ENCODE data around the gene GPC6.

The GPC6 gene

DNA sequence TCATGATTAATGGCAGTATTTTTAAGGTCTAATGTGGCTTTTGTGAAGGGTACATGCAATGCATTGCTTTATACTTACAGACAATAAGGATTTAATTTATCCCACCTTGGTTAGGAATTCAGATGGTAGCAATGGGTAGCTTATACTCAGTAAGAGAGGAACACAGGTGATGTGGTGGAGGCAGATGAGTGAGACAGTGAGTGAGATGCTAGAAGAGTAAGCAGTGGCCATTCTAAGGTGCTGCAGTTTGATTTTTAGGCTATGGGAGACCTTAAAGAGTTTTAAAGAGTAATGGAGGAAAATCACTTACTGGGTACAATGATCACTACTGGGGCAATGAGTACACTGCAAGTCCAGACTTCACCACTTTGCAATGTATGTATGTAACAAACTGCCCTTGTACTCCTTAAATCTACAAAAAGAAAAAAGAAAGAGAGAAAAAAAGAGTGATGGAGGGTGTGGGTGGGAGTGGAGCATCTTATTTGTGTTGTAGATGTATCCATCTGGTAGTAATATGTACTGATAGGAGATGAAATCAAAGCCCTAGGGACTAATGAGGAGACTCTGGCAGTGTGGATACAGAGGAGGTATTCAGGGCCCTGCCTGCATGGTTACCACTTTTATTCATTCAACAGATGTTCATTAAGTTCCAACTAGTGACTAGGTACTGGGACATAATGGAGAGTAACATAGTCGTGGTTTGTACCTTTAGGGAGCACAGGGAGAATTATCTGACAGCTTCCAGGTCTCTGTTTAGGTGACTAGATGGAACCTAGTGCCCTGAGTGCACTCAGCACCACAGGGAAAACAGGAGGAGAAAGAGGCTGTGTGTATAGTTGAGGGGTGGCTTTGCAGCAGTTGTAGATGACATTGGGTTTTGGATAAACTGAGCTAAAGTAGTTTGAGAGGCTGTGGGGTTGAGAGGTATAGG is 99.0 kb downstream of the GPC6 start:
- DNase-seq: no peak

DNA sequence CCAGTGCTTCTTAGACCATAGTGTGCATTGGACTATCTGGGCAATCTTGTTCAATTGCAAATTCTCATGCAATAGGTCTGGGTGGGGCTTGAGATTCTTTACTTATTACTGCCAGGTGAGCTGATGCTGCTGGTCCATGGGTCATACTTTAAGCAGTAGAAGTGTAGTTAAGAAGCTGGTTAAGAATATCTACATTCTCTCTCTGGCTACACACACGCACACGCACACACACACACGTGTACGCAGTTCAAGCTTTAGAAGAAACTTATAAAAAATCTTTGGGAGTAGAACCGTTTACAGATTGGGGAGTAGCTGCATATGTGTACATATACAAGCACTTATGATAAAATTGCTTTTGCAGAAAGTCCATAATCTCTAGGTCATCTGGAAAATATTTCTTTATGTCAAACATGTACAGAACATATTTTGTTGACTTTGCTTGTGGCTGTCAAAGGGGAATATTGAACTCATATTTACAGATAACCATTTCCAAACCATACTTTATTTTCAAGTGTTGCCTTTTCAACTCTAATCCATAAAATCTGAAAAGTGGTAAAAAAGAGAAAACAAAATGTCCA is 99.7 kb downstream of the GPC6 start:
- no peak for DNase-seq

DNA sequence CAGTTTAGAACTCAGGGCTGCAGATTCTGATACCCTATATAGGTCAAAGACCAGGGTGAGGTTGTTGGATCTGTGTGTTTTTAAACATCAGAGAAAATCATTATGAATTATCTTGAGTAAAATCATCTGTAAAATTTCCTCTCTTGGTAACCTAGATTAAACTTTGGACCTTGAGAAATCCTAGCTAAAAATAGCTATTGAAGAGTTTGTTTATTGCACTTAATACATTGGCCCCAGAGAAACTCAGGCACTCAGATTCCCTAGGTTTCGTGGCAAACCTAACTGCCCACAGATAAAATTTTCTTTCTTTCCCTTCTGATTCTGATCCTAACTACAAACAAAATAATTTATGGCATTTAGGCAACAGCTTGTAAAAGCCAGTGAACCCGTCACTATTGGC is 102.3 kb downstream of the GPC6 start:
- DNase-seq: no peak

DNA sequence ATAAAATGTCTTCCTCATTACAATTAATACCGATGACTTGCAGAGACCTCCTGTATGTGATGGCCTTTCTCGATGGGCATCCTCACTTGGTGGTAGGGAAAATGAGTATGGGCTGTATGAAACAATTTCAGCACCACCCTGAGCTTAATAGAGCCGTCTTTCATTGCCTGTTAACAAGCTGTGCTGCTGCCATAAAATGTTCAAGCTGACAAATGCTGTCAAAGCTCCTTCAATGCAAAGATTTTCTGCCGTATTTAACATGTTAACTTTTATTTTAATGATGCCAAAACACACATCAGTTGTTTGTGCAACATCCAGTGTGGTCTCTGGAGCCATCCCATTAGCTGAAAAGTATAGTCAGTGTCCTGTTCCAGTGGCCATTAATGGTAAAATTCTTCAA is 110.1 kb downstream of the GPC6 start:
- no peak for DNase-seq

DNA sequence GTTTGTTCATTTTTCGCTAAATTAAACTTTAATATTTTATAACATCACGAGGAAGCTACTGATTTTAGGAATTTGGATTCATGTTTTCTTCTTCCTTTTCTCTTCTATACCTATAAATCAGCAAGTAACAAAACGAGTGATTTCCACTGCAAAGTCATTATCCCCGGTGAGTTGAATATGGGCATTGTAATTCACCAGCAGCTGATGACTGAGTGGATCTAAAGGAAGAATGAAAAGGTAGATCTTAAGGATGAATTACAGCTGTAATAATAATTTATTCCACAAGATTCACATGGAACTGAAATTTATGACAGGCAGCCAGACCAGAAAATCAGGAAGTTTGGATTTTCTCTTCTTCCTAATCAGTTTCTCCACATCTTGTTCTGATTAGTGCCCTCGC is 111.4 kb downstream of the GPC6 start:
- DNase-seq: no peak

DNA sequence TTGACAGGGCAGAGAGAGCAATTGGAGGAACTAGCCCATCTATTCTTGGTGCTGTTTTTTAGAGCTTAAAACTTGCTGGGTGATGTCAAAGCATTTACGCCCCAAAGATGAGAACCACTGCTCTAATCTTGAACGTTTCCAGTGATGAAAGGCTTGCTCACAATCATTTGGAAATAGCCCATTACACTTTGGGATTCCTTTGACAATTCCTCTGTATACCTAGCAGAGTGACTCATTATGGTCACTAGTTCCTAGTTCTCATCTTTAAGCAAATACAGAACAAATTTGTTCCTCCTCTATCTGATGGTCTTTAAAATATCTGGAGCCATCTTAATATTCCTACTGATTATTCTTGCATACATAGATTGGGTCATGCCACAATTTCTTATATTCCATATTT is 112.3 kb downstream of the GPC6 start:
- no peak for DNase-seq

DNA sequence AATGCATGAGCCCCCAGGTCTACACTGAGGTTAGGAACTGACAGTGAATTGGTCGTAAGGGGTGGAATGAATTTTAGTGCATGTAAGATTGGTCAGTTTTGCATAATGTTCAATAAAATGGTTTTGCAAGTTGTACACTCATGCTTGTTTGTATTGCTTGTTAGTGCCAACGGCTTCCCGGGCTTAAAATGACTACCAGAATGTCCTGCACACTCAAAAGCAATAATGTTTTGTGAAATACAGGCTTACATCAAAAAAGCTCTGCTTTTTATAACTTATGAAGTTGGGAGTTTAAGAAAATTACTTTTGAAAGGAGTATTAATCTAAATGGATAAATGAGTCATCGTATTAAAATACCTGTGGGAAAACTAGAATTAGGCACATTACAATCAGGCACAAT is 112.9 kb downstream of the GPC6 start:
- DNase-seq: no peak

DNA sequence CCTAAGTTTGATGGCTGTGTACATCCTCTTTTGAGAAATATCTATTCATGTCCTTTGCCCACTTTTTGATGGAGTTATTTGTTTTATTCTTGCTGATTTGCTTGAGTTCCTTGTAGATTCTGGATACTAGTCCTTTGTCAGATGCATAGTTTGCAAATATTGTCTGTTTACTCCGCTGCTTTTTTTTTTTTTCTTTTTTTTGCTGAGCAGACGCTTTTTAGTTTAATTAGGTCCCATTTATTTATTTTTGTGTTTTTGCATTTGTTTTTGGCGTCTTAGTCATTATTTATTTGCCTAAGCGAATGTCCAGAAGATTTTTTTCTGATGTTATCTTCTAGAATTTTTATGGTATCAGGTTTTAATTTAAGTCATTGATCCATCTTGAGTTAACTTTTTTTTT is 114.9 kb downstream of the GPC6 start:
- no peak for DNase-seq

DNA sequence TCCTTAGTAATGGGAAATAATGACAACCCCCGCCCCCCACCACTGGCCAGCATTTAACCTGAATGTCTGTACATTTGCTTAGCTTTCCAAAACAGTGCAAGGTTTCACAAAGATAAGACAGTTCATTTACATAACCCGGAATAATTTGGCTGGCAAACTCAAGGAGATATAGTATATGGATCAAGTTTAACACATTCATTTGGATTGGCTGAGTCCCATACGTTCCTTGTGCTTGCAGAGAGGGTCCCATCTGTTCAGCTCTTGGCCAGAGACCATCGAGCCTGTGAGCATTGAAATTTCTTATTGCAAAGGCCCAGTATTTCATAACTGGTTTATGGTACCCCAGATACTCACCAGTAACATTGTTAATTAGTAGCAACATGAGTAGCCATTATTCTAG is 116.5 kb downstream of the GPC6 start:
- DNase-seq: no peak

DNA sequence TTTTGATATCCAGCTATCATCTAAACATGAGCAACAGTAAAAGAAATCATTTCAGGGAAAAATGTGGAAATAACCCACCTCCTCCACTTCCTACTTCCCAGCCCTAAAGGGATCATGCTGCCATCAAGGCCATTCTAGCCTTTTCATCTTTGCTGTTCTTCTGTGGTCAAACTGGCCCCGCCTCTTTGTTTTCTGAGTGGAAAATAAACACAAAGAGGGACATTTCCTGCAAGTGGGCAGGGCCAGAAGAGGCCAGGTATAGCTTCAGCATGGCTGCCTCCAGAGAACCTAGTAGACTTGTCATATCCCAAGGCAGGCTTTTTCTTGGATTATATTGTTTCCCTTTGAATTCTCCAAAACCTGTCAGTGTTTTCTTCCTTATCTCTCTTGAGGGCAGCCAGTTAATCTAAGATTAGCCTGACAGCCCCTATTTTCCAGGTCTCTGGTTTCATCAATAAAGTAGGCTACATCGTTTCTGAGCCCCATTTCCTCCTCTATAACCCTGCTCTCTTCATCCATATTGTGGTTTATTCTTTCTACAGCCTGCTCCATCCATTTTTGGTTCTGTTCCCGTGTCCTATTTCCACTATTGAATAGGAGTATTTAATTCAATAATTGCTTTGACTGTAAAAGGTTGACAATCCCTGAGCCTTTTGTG is 117.6 kb downstream of the GPC6 start:
- no peak for DNase-seq

DNA sequence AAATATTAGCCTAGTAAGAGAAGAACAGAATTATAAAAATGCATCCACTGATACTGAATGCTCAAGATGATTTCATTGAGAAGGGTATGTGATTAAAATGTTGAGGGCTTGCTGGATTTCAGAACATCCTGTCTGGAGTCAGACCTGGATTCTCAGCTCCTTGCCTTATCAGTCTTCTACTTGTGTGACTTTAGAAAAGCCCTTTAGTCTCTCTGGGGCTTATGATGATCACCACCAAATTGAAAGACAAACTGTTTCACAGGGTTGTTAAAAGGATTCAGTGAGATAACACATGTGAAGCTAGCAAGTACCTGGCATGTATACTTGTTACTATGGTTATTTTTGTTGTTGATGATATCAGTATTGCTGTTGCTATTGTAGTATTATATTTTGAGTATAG is 118.4 kb downstream of the GPC6 start:
- no peak for DNase-seq

DNA sequence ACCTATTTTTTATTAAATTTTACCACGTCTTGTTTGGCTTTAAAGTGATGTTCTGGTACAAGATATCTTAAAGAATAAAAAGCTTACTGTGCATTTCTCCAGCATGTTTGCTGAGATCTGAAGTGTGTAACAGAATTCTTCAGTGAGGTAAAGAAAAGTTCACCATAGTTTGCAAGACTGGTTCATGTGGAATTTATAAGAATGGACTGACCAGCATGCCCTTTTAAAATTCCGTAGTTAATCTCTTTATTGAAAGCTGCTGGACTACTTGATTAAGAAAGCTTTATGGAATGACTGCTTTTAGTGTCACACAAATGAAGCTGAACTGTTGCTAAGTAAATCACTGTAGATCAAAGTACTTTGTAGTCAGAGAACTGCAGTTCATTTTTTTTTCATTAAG is 119.2 kb downstream of the GPC6 start:
- DNase-seq: no peak

DNA sequence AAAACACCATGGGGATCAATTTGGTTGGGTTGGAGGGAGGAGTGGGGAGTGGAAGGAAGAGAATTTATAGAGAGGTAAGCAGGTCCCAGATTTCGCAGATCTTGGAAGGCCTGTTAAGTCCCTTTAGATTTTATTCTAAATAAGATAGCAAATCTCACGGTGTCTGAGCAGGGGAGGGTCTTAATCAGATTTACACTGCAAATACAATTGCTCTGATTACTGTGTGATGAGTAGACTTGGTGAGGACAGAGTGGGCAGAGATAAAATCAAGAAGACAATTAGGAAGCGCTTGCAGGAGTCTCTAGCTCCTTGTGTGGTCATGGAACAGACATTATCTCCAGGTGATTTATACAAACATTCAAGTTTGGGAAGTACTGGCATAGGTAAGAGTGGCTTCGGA is 126.0 kb downstream of the GPC6 start:
- no peak for DNase-seq

DNA sequence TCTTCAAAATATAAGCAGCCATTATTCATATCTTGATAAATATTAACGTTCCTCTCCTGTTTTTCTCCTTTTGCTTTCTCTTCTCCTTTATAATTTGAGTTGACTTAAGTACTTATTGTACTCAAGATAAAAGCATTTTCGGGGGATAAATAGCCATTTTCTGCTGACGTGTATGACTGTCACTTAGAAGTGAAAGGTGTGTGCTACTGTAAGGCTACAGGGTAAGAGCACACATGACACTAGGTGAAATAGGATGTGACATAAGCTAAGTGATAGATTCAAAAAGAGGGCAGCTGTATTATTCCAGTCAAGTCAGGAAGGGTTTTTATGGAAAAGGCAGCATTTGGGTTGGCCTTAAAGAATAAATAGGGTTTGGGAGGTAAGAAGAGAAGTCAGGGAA is 128.5 kb downstream of the GPC6 start:
- DNase-seq: no peak

DNA sequence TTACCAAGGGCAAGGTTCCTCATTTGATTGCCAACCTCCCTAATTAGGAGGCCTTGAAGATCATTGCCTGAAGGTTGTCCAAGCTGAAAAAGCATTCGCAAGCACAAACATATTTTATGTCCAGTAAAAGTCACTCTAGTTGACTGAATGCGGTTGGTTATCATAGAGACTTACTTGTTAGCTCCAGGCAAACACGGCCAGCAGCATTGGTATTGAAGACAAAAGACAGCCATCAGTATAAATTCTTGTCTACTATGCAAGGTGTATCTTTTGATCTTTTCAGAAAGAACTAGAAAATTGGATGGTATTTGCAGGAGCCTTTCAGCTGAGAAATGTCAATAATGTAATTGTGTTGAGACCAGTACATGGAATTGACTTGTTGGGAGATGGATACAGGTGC is 129.9 kb downstream of the GPC6 start:
- DNase-seq: no peak

DNA sequence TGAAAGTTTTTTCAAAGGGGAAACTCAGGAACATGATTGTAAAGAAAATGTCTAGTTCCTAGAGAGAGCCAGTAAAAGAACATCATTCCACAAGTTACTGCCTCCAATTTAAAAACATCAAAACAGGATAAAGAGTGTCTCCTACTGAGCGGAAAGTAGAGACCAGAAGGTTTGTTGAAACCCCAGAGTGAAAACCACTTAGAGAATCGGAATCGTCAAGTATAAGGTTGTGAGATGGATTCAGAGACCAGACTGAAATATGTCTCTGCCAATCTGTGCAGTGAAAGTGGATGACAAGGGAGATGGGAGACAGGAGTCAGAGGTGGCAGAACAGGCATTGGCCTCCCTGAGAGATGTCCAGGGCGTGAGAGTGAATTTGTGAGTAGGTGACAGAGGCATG is 133.4 kb downstream of the GPC6 start:
- DNase-seq: no peak

DNA sequence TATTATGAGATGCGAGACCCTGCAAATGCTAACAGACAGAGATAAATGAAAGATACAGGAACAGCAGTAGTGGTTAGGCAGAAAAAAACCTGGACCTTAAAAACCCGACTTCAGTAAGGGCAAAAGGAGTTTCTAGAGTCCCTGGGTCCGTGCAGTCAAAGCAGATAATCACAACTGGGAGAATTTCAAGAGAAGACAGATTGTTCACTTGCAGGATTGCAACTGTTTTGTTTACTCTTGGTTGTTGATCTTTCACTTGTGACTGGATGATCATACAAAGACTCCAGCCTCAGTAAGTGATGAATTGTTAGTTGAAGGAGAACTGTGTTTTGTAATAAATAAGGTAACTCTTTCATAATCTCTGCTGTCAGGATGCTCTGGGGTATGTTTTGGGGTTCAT is 135.1 kb downstream of the GPC6 start:
- no peak for DNase-seq

DNA sequence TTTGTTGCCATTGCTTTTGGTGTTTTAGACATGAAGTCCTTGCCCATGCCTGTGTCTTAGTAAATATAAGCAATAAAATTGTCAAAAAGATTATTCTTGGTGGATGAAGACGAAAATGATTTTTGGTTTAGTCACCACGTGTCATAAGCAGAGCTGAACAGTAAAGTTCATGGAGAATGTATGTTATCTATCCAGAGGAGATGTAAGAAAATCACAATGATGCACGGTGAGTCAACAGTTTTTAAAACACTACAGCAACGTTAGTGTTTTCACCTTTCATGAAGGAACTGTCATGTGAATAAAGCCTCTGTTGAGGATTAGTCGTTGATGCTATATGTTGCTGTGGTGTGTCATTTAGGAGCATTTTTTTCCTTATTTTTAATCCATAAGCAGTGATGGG is 137.6 kb downstream of the GPC6 start:
- no peak for DNase-seq

DNA sequence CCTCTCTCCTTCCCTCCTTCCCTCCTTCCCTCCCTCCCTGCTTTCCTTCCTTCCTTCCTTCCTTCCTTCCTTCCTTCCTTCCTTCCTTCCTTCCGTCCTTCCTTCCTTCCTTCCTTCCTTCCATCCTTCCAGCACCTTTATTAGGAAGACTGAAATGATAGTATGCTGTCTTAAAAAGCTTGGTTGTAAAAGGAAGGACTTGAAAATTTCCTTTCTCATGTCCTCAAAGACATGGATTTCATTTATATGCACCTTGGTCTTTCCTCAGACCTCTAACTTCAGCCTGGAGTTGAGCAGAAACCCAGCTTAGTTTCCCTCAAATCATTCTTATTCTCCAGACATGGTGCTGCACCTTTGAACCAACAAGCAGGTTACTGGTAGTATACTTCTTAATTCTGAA is 141.7 kb downstream of the GPC6 start:
- no peak for DNase-seq

DNA sequence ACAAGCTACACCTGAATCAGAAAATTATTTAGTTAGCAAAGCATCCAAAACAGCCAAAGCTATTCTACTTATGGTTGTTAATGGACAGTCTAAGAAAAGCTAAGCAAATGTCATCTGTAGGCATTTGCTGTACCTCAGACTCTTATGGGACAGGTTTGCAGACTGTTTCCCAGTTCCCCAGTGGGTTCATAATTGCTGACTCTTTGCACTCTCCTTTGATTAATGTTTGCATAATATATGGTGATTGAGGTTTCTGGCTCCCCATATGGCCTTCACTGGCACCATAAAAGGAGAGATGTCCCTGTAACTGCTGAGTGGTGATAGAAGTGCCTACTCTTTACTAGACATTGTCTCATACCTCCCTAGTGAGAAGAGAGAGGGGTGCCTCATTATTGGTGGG is 142.1 kb downstream of the GPC6 start:
- no peak for DNase-seq

DNA sequence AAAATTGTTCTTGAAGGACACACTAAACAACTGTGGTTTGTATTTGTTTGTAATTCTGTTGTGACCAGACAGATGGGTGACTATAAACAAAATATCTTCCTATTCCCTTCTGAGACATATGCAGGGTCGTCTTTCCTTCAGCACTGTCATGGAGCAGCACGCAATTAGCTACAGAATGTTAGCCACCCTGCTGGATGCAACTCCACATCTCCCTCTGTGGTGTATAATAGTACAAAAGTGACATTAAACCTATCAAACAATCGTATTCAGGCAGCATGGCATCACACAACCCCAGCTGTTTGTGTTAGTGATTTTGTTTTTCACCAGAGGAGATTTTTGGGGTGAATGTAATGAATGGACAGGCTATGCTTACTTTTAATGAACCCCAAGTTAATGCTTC is 146.2 kb downstream of the GPC6 start:
- no peak for DNase-seq

DNA sequence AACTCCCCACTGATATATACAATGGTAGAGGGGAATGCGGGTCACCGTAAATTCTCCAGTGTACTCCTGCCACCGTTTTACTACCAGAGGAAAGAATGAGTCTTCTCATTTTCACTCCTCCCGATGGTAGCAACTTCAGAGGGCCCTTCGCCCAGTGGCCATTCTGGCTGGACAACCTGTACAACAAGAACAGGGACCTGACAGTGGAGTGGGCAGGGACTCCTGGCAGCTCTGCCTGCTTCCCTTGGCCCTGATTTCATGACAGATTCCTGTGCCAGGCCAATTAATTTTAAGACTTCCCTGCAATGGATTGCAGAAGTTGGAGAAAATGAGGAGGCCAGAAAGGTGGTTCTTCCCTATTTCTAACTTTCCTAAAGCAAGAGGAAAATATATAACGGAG is 148.9 kb downstream of the GPC6 start:
- DNase-seq: no peak

DNA sequence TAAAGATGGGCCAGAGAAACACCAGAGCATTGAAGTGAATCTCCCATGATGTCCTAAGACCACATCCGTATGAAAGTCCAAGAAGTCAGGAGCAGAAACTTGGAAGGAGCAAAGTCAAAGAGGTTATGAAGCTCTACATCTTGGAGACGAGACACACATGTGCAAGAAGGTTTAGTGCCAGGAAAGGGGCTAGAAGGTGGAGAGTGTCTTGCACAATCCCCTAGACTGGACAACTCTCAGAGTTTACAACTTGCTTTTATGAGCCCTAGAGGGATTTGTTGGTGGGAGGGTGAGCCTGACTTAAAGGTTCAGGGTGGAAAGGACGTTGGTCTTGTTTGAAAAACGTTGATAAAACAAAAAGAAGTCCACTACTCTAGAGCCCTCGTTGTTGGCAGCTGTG is 150.6 kb downstream of the GPC6 start:
- DNase-seq: no peak

DNA sequence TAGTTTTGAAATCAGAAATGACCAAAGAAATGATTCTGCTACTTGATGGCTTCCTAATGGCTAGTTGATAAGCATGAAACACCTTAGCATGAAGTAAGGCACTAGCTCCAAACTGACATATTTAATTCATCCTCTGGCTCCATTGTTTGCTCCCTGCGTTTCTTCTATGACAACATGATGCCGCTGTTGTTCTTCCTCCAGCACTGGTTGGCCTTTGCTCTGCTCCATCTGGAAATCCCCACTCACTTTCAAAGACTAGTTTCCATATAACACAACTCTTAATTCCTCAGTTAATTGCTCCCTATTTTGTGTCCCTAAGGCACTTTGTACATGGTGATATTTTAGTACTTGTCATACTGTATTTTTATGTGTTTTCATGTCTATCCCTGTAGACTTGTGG is 151.6 kb downstream of the GPC6 start:
- no peak for DNase-seq
